T-cell (primary cell): ENCODE data around the gene TXNDC2. TPM values are rescaled to one million over a fixed set of nuclear protein-coding genes. Genes with fewer than 3 reads are reported as not detected.

ENCODE experiments used
- ATAC-seq, 4 experiments: fragments of 200-7000 bp in 3 of 4; fragments of 150-1000 bp in 1 of 4; cut with Tn5 transposase; replicated peaks in 1 of 4; 1 replicate in 3 of 4; 2 replicates in 1 of 4; pipeline ENCODE4 v1.10.0; 2021; ENCODE audit warnings: moderate library complexity in 3 of 4, mild to moderate bottlenecking in 2 of 4, moderate number of reproducible peaks in 1 of 4
- CTCF ChIA-PET, 2 donors: fragments of 300-600 bp; sonication (Branson Sonifier 250); formaldehyde crosslinking; loops; one replicate each; lab custom pipeline; 2022; ENCODE audit warnings: antibody characterized with exemption in 2 of 2; lab: Charles Lee
- POLR2A ChIA-PET, 2 donors: fragments of 300-600 bp; sonication (Branson Sonifier 250); formaldehyde crosslinking; loops; one replicate each; lab custom pipeline; 2022; ENCODE audit warnings: antibody characterized with exemption in 2 of 2; lab: Charles Lee
- DNase-seq, 35 experiments: peaks; one replicate each; pipeline versions ENCODE4 v3.0.0 to v3.0.0-alpha.2; 2013 to 2023
- H3K27ac ChIP-seq: one replicate; pipeline ENCODE4 v1.5.1; 2013; ENCODE audit warnings: low read length
- H3K27me3 ChIP-seq, 2 experiments: replicated peaks in 1 of 2; 1 replicate in 1 of 2; 2 replicates in 1 of 2; pipeline versions ENCODE4 v1.6.1 to v1.7.0; 2013; ENCODE audit warnings: low read length in 1 of 2, mixed read lengths in 1 of 2; ENCODE audit not compliant: control insufficient read depth in 2 of 2, insufficient read depth in 2 of 2; ENCODE audit errors: extremely low read depth in 1 of 2
- H3K36me3 ChIP-seq, 2 donors: 1 replicate in 1 of 2; 2 replicates in 1 of 2; pipeline versions ENCODE4 v1.6.1 to v1.7.0; 2013; ENCODE audit warnings: low read length in 1 of 2; ENCODE audit not compliant: control insufficient read depth in 2 of 2, insufficient read depth in 1 of 2; ENCODE audit errors: extremely low read depth in 1 of 2
- H3K4me1 ChIP-seq, 2 experiments: 1 replicate in 1 of 2; 2 replicates in 1 of 2; pipeline versions ENCODE4 v1.6.1 to v1.7.0; 2013; ENCODE audit warnings: low read length in 2 of 2, mixed read lengths in 1 of 2; ENCODE audit not compliant: insufficient read depth in 2 of 2, control insufficient read depth in 1 of 2; ENCODE audit errors: extremely low read depth in 1 of 2
- H3K4me3 ChIP-seq, 2 donors: 1 replicate in 1 of 2; 2 replicates in 1 of 2; pipeline versions ENCODE4 v1.5.1 to v1.7.0; 2013; ENCODE audit warnings: mild to moderate bottlenecking in 2 of 2, low read length in 1 of 2, moderate library complexity in 1 of 2; ENCODE audit not compliant: control insufficient read depth in 1 of 2; ENCODE audit errors: extremely low read depth in 1 of 2
- H3K9me3 ChIP-seq: 2 replicates; pipeline ENCODE4 v1.7.0; 2013
- H3K27ac Mint-ChIP-seq, 2 donors: one replicate each; pipeline ENCODE4 v1.8.0; 2020 to 2021; ENCODE audit warnings: mild to moderate bottlenecking in 2 of 2, mixed read lengths in 2 of 2
- H3K27me3 Mint-ChIP-seq, 2 donors: one replicate each; pipeline ENCODE4 v1.8.0; 2021 to 2022; ENCODE audit warnings: mixed read lengths in 2 of 2
- H3K36me3 Mint-ChIP-seq: one replicate; pipeline ENCODE4 v1.8.0; 2021; ENCODE audit warnings: mixed read lengths
- H3K4me1 Mint-ChIP-seq, 3 donors: one replicate each; pipeline ENCODE4 v1.8.0; 2020 to 2022; ENCODE audit warnings: mixed read lengths in 3 of 3, mild to moderate bottlenecking in 1 of 3
- H3K4me3 Mint-ChIP-seq, 3 donors: one replicate each; pipeline ENCODE4 v1.8.0; 2020 to 2022; ENCODE audit warnings: mild to moderate bottlenecking in 3 of 3, mixed read lengths in 3 of 3, moderate library complexity in 3 of 3
- H3K9me3 Mint-ChIP-seq, 3 donors: one replicate each; pipeline ENCODE4 v1.8.0; 2020 to 2022; ENCODE audit warnings: mixed read lengths in 3 of 3
- WGBS: methylation state at CpG from one replicate; pipeline ENCODE4 v1.1.5; 2013; ENCODE audit warnings: missing lambda C conversion rate; ENCODE audit not compliant: insufficient coverage; 5-methylcytosine and 5-hydroxymethylcytosine counted together
- total RNA-seq, 35 experiments: library from RNA in 6 of 35; stranded (reverse) in 6 of 35; fragments of 120-200 nt in 1 of 35; gene quantifications; one replicate each; pipeline versions ENCODE4 v1.2.1 to v1.2.4 and lab custom pipeline; 2013 to 2026

Gene TXNDC2
- total RNA-seq, 5 donors from 2014 or later (not counting 1 experiment from before 2014, with no cell fraction given) = not detected

GRCh38 chr18:9934274-9934673, 48.5 kb downstream of the TXNDC2 start:
- WGBS = no CpG with 5 or more reads among the region's 3 CpGs

More at GRCh38 chr18:9934274-9934673, 48.5 kb downstream of the TXNDC2 start:
- H3K4me3 ChIP-seq = no peak overlapping the region
- H3K36me3 Mint-ChIP-seq = peaks cover 32% of the 10 kb centered on the region
- peaks cover 30 to 34% (median 32%) of the 10 kb centered on the region in 3 donors for H3K4me1 Mint-ChIP-seq
- no peaks in the 10 kb centered on the region for H3K27me3 Mint-ChIP-seq
- CTCF ChIA-PET = interaction anchor here (0.5 to 0.7 kb wide), 2 partner anchors 136 to 1038 kb away, joined by 4 to 5 read pairs; no protein-coding TSS in a partner anchor
- POLR2A ChIA-PET = no interaction called here
- H3K9me3 ChIP-seq = no peaks in the 10 kb centered on the region
- H3K9me3 Mint-ChIP-seq = no peaks in the 10 kb centered on the region
- DNase-seq (no peak), ATAC-seq (no peak)
- peaks cover under 1 to 4% of the 10 kb centered on the region in 2 experiments for H3K4me1 ChIP-seq
- no peaks in the 10 kb centered on the region for H3K27me3 ChIP-seq
- H3K36me3 ChIP-seq = peaks cover 11 to 49% of the 10 kb centered on the region in 2 donors
- no peak overlapping the region for H3K4me3 Mint-ChIP-seq
- H3K27ac Mint-ChIP-seq = no peak overlapping the region
- no peak overlapping the region for H3K27ac ChIP-seq

Other genes starting within 250 kb of the TXNDC2 start
- gene RAB31, start 177.7 kb upstream of the TXNDC2 start, total RNA-seq = 1 to 10 TPM in 4 of 5 donors, under 1 TPM in 1; 0.60 to 2.0 (median 1.5) TPM
- gene VAPA, start 28.0 kb downstream of the TXNDC2 start, total RNA-seq = 100 to 1,000 TPM; 116 to 157 (median 119) TPM